Right lobe of liver (tissue), 4 donors: ENCODE measurements around the gene SEH1L.

Experiments
- POLR2A ChIP-seq: fragments of 450-650 bp; IDR thresholded peaks from one replicate; pipeline ENCODE4 v1.6.1; 2017; ENCODE audit warnings: antibody characterized with exemption, mild to moderate bottlenecking
- TF ChIP-seq, protein P1 (sequence below), 4 donors: fragments of 200-600 bp in 3 of 4; fragments of 450-650 bp in 1 of 4; IDR thresholded peaks; one replicate each; pipeline versions ENCODE4 v1.5.1 to v1.8.0; 2016 to 2022; ENCODE audit warnings: antibody characterized with exemption in 4 of 4, mild to moderate bottlenecking in 2 of 4
- donor health status: DM: no; HTN: no; CAD: no.
- donor health status: DM: no; HTN: no; CAD: no.
- donor health status: DM: no; HTN: yes; CAD: no.

DNA sequence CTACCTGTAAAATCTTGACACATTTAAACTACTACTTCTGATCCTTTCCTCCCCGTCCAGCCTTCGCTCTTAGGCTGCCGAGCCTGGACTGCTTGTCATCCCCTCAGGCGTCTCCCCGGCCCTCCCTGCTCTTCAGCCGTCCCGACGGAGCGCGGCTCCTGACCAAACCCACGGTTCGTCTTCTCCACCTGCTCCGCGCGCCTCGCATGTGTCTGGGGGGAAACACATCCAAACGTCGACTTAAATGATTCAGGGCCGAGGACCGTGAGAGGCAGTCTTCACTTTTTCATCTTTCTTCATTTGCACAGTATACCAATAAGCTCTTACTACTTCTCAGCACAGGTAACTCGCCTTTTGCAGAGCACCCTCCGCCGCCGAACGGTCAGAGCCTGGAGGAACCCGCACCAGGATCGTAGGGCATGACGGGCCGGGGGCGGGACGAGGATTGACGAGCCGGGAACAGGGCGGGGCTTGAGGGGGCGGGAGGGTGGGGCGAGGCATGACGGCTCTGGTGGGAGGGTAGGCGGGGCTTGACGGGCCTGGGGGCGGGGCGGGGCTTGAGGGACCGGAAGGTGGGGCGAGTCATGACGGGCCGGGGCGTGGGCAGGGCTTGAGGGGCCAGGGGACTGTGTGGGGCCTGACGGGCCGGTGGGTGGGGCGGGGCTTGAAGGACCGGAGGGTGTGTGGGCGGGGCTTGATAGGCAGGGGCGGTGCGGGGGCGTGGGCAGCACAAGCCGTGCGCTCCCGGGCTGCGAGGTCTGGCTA lies at the start of gene SEH1L:
- TF ChIP-seq, protein P1, sequence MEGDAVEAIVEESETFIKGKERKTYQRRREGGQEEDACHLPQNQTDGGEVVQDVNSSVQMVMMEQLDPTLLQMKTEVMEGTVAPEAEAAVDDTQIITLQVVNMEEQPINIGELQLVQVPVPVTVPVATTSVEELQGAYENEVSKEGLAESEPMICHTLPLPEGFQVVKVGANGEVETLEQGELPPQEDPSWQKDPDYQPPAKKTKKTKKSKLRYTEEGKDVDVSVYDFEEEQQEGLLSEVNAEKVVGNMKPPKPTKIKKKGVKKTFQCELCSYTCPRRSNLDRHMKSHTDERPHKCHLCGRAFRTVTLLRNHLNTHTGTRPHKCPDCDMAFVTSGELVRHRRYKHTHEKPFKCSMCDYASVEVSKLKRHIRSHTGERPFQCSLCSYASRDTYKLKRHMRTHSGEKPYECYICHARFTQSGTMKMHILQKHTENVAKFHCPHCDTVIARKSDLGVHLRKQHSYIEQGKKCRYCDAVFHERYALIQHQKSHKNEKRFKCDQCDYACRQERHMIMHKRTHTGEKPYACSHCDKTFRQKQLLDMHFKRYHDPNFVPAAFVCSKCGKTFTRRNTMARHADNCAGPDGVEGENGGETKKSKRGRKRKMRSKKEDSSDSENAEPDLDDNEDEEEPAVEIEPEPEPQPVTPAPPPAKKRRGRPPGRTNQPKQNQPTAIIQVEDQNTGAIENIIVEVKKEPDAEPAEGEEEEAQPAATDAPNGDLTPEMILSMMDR (IDR thresholded peaks at IDR 0.05), result no peak
- peak; percentile 72 for TF ChIP-seq POLR2A
